HCT116 (cell line): ENCODE measurements around the gene RASL12. TPM values are rescaled to one million over a fixed set of nuclear protein-coding genes. Genes with fewer than 3 reads are reported as not detected.

ENCODE experiments used
- ATAC-seq: fragments of 200-7000 bp; cut with Tn5 transposase; 2 replicates; pipeline ENCODE4 v1.9.1; 2020; ENCODE audit warnings: mild to moderate bottlenecking, moderate library complexity
- BruUV-seq: library from RNA; stranded (reverse); fragments of 400-500 nt; replicated peaks from 2 replicates; lab custom pipeline; 2021; lab: Mats Ljungman, UMichigan
- CTCF ChIA-PET: fragments of 300-600 bp; sonication (Branson Sonifier 250); formaldehyde crosslinking; loops from one replicate; lab custom pipeline; 2021; ENCODE audit warnings: antibody characterized with exemption; lab: Charles Lee
- POLR2A ChIA-PET: fragments of 300-600, 350-600 bp; sonication (Branson Sonifier 250); formaldehyde crosslinking; loops from one replicate; lab custom pipeline; 2021; ENCODE audit warnings: antibody characterized with exemption; lab: Charles Lee
- RAD21 ChIA-PET, 2 experiments: fragments of 300-600 bp; sonication (Branson Sonifier 250); formaldehyde crosslinking; loops; one replicate each; lab custom pipeline; 2023; ENCODE audit warnings: low total read pairs in 2 of 2; ENCODE audit not compliant: uncharacterized antibody in 2 of 2, unreplicated experiment in 2 of 2, low non-redundant PET in 1 of 2; lab: Charles Lee
- DNase-seq: peaks from one replicate; pipeline ENCODE4 v3.0.0-alpha.2; 2010; ENCODE audit warnings: low read depth, low spot score
- H2AFZ ChIP-seq: fragments of 200-600 bp; shearing (Covaris generic), sonication (generic); 2 replicates; pipeline ENCODE4 v1.6.1; 2017; ENCODE audit warnings: low read depth, mixed run types, mixed read lengths, antibody characterized with exemption, low read length; ENCODE audit not compliant: poor library complexity, severe bottlenecking
- H3K27ac ChIP-seq: 2 replicates; pipeline ENCODE4 v1.5.1; 2012; ENCODE audit warnings: low read depth, low read length
- H3K27me3 ChIP-seq: fragments of 200-600 bp; sonication (generic); 2 replicates; pipeline ENCODE4 v1.6.1; 2016; ENCODE audit warnings: mixed run types, low read length, mixed read lengths; ENCODE audit not compliant: insufficient read depth
- H3K36me3 ChIP-seq, 2 experiments: fragments of 200-500 bp in 1 of 2; fragments of 200-600 bp in 1 of 2; sonication (Bioruptor generic) in 1 of 2; sonication (generic) in 1 of 2; 2 replicates each; pipeline versions ENCODE4 v1.5.1 to v1.6.1; 2014 to 2016; ENCODE audit warnings: low read length in 2 of 2, inconsistent platforms in 1 of 2, mixed read lengths in 1 of 2, mixed run types in 1 of 2; ENCODE audit not compliant: insufficient read depth in 2 of 2, control insufficient read depth in 1 of 2
- H3K4me1 ChIP-seq, 2 experiments: fragments of 200-600 bp in 1 of 2; sonication (generic) in 1 of 2; 2 replicates each; pipeline versions ENCODE4 v1.5.1 to v1.6.1; 2012 to 2017; ENCODE audit warnings: low read length in 2 of 2, inconsistent platforms in 1 of 2, mild to moderate bottlenecking in 1 of 2, mixed read lengths in 1 of 2, mixed run types in 1 of 2, moderate library complexity in 1 of 2; ENCODE audit not compliant: insufficient read depth in 2 of 2, control insufficient read depth in 1 of 2
- H3K4me2 ChIP-seq: fragments of 200-600 bp; sonication (generic); 2 replicates; pipeline ENCODE4 v1.6.1; 2017; ENCODE audit warnings: mixed run types, low read length, mixed read lengths
- H3K4me3 ChIP-seq, 2 experiments: fragments of 200-600 bp in 1 of 2; sonication (generic) in 1 of 2; replicated peaks in 1 of 2; 2 replicates each; pipeline ENCODE4 v1.5.1; 2011 to 2016; ENCODE audit warnings: low read length in 2 of 2, control low read depth in 1 of 2, low read depth in 1 of 2, mild to moderate bottlenecking in 1 of 2, mixed read lengths in 1 of 2, mixed run types in 1 of 2
- H3K79me2 ChIP-seq: fragments of 200-600 bp; sonication (generic); 2 replicates; pipeline ENCODE4 v1.6.1; 2017; ENCODE audit warnings: mild to moderate bottlenecking, mixed run types, low read length, moderate library complexity, mixed read lengths; ENCODE audit not compliant: insufficient read depth
- H3K9ac ChIP-seq: fragments of 200-600 bp; sonication (generic); 2 replicates; pipeline ENCODE4 v1.6.1; 2016; ENCODE audit warnings: low read length, mixed read lengths
- H3K9me2 ChIP-seq: fragments of 200-600 bp; sonication (generic), shearing (Covaris generic); 2 replicates; pipeline ENCODE4 v1.6.1; 2017; ENCODE audit warnings: mixed run types, mild to moderate bottlenecking, moderate library complexity; ENCODE audit not compliant: insufficient read depth
- H3K9me3 ChIP-seq, 2 experiments: fragments of 200-500 bp in 1 of 2; fragments of 200-600 bp in 1 of 2; sonication (Bioruptor generic) in 1 of 2; sonication (generic) in 1 of 2; 2 replicates each; pipeline ENCODE4 v1.6.1; 2014 to 2017; ENCODE audit warnings: low read length in 2 of 2, mixed read lengths in 2 of 2, inconsistent platforms in 1 of 2, low read depth in 1 of 2, mild to moderate bottlenecking in 1 of 2, mixed run types in 1 of 2, moderate library complexity in 1 of 2; ENCODE audit not compliant: control insufficient read depth in 1 of 2, insufficient read depth in 1 of 2
- H4K20me1 ChIP-seq: fragments of 200-600 bp; sonication (generic), shearing (Covaris generic); 2 replicates; pipeline ENCODE4 v1.6.1; 2017; ENCODE audit warnings: mixed run types, mild to moderate bottlenecking, moderate library complexity; ENCODE audit not compliant: insufficient read depth
- CBX3 ChIP-seq: IDR thresholded peaks from 2 replicates; pipeline ENCODE4 v1.6.1; 2012; ENCODE audit warnings: low read depth
- CEBPB ChIP-seq: IDR thresholded peaks from 2 replicates; pipeline ENCODE4 v1.6.1; 2012; ENCODE audit warnings: low read depth
- EGR1 ChIP-seq: IDR thresholded peaks from 2 replicates; pipeline ENCODE4 v1.6.1; 2012; ENCODE audit warnings: low read depth
- ELF1 ChIP-seq: IDR thresholded peaks from 2 replicates; pipeline ENCODE4 v1.6.1; 2012; ENCODE audit warnings: low read depth, borderline replicate concordance
- EZH2 ChIP-seq: fragments of 200-600 bp; sonication (generic); IDR thresholded peaks from 2 replicates; pipeline ENCODE4 v1.6.1; 2017; ENCODE audit warnings: antibody characterized with exemption, mixed run types
- EZH2phosphoT487 ChIP-seq: fragments of 200-600 bp; IDR thresholded peaks from 2 replicates; pipeline ENCODE4 v1.6.1; 2018; ENCODE audit warnings: antibody characterized with exemption, borderline replicate concordance
- FOSL1 ChIP-seq: IDR thresholded peaks from 2 replicates; pipeline ENCODE4 v1.6.1; 2012; ENCODE audit warnings: low read depth
- JUND ChIP-seq: IDR thresholded peaks from 2 replicates; pipeline ENCODE4 v1.6.1; 2012
- POLR2A ChIP-seq: IDR thresholded peaks from 2 replicates; pipeline ENCODE4 v1.7.0; 2011; ENCODE audit warnings: borderline replicate concordance; ENCODE audit not compliant: insufficient read depth, insufficient read length; ENCODE audit errors: extremely low read depth
- POLR2AphosphoS5 ChIP-seq: IDR thresholded peaks from 2 replicates; pipeline ENCODE4 v1.6.1; 2011; ENCODE audit warnings: mild to moderate bottlenecking, low read depth, low read length, moderate library complexity
- SP1 ChIP-seq: IDR thresholded peaks from 2 replicates; pipeline ENCODE4 v1.6.1; 2012; ENCODE audit warnings: low read depth
- TCF7L2 ChIP-seq: IDR thresholded peaks from 2 replicates; pipeline ENCODE4 v1.7.0; 2011; ENCODE audit warnings: borderline replicate concordance, inconsistent platforms; ENCODE audit not compliant: insufficient read depth, insufficient read length; ENCODE audit errors: extremely low read depth
- YY1 ChIP-seq: IDR thresholded peaks from 2 replicates; pipeline ENCODE4 v1.6.1; 2011; ENCODE audit warnings: low read length, low read depth, moderate library complexity, mild to moderate bottlenecking; ENCODE audit not compliant: insufficient replicate concordance; ENCODE audit errors: extremely low read depth
- ZBTB33 ChIP-seq: IDR thresholded peaks from 2 replicates; pipeline ENCODE4 v1.6.1; 2011; ENCODE audit warnings: mild to moderate bottlenecking, low read length, moderate library complexity; ENCODE audit not compliant: insufficient replicate concordance; ENCODE audit errors: extremely low read depth
- ZFX ChIP-seq: fragments of 450-650 bp; IDR thresholded peaks from 2 replicates; pipeline ENCODE4 v1.6.1; 2017
- ZNF274 ChIP-seq: fragments of 200-500 bp; sonication (Bioruptor generic); IDR thresholded peaks from 2 replicates; pipeline ENCODE4 v1.6.1; 2014; ENCODE audit warnings: mild to moderate bottlenecking, low read depth, low read length, inconsistent platforms
- intact Hi-C: fragments of 100-400 bp; cut with micrococcal nuclease; formaldehyde crosslinking; loops from 2 replicates; pipeline ENCODE4 v1.10.0; 2022
- total RNA-seq: library from RNA; stranded (reverse); gene quantifications from one replicate; pipeline ENCODE4 v1.2.1, GENCODE V29; 2021; ENCODE audit not compliant: unreplicated experiment
- TF ChIP-seq, protein P1 (sequence below): IDR thresholded peaks from 2 replicates; pipeline ENCODE4 v1.6.1; 2012
- TF ChIP-seq, protein P2 (sequence below): IDR thresholded peaks from 2 replicates; pipeline ENCODE4 v1.6.1; 2012

The RASL12 gene
- total RNA-seq, 1 experiment from 2014 or later = 0.25 TPM

DNA sequence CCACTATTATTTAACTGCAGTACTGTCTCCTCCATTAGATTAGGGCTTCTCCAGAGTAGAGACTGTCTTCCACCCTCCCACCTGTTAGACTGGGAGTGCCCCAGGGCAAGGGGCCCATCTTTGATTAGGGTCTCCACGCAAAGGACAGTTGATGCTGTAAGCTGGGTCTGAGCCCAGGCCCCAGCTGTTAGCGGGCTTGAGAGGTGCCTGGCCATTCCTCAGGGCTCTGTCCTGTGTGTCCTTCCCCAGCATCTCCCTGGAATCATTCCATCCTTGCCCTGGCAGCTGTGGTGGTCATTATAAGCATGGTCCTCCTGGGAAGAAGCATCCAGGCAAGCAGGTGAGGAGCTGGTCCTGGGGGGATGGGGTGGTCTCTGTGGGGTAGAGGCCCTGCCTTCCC lies 16.5 kb downstream of the RASL12 start (continued):
- no peak for TF ChIP-seq ELF1
- no peak for TF ChIP-seq FOSL1
- TF ChIP-seq POLR2AphosphoS5 = no peak
- no peak for TF ChIP-seq ZBTB33

GRCh38 chr15:65050270-65050669 lies 17.5 kb downstream of the RASL12 start:
- no peak overlapping the region for H3K9ac ChIP-seq
- H3K27ac ChIP-seq = no peak overlapping the region
- peaks cover 10 to 20% of the 10 kb centered on the region in 2 experiments; a peak in 3 of 4 replicates for H3K4me1 ChIP-seq
- no peak overlapping the region for H3K4me2 ChIP-seq
- H3K9me2 ChIP-seq = no peaks in the 10 kb centered on the region
- CTCF ChIA-PET = no interaction called here
- H3K9me3 ChIP-seq = no peaks in the 10 kb centered on the region
- H2AFZ ChIP-seq = no peak overlapping the region
- POLR2A ChIA-PET = no interaction called here
- intact Hi-C loops = loop anchor here (5.0 kb wide), 2 partner anchors 127 to 337 kb away; no protein-coding TSS in a partner anchor
- no peak overlapping the region for H3K4me3 ChIP-seq
- DNase-seq (no peak), ATAC-seq (no peak)
- no peaks in the 10 kb centered on the region for H3K36me3 ChIP-seq
- H3K27me3 ChIP-seq = no peaks in the 10 kb centered on the region
- TF ChIP-seq, protein P1, sequence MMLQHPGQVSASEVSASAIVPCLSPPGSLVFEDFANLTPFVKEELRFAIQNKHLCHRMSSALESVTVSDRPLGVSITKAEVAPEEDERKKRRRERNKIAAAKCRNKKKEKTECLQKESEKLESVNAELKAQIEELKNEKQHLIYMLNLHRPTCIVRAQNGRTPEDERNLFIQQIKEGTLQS = no peak
- TF ChIP-seq POLR2AphosphoS5 (no peak), EZH2 (no peak), JUND (no peak), YY1 (no peak), SP1 (no peak), EGR1 (no peak), CEBPB (no peak), TCF7L2 (no peak), ZFX (no peak), POLR2A (no peak), ZBTB33 (no peak), CBX3 (no peak), ZNF274 (no peak), EZH2phosphoT487 (no peak)
- TF ChIP-seq, protein P2, sequence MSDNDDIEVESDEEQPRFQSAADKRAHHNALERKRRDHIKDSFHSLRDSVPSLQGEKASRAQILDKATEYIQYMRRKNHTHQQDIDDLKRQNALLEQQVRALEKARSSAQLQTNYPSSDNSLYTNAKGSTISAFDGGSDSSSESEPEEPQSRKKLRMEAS = no peak
- no peaks in the 10 kb centered on the region for H3K79me2 ChIP-seq
- RAD21 ChIA-PET = no interaction called here
- BruUV-seq = no TSS peak
- no peaks in the 10 kb centered on the region for H4K20me1 ChIP-seq
